HPDE6-E6E7 (cell line): ENCODE measurements around the gene MRGPRX3.

Experiments
- DNase-seq: peaks from one replicate; pipeline ENCODE4 v3.0.0; 2011; ENCODE audit warnings: missing footprints; ENCODE audit errors: extremely low spot score

MRGPRX3 gene

DNA sequence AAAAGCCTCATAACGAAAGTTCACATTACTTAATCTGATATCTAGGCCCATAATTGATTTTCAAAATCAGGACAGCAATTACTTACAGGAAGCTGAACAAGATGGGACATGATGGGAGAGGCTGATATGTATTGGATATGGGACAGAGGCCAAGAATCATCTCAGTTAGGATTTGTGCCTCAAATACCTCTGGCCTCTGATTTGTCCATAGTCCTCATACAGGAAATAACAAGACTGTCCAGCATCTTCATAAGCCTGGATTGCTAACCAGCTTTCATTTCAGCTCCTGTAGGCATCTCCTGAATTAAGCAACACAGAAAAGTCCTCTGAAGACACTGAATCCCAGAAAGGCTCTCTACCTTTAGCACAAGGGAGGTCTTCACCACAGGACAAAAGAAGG lies 36.0 kb downstream of the MRGPRX3 start:
- DNase-seq = no peak

DNA sequence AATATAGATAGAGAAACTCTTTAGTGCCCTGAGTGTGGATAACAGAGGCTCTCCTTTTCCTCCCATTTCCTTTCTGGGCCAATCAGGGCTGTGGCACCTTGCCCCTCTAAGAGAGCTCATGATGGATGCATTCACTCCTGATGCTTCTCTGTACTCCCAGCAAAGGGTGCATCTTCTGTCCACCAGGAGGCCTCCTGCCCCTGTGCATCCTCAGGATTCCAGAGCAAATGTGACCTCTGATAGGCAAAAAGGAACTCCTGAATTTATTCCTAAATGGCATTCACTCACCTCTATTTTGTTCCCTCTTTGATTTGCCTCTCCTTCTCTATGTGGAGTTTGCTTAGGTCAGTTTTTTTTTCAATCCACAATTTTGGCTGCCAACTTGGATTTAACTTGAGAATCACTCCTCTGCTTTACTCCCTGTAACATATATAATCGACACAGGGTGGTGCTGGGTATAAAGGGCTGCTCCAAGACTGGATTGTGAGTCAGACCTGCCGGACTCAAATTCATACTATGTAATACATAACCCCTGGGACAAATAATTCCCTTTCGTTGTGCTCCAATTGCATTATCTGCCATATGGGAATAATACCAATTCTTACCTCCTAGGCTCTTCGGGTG lies 39.1 kb downstream of the MRGPRX3 start:
- DNase-seq = peak; percentile 36

DNA sequence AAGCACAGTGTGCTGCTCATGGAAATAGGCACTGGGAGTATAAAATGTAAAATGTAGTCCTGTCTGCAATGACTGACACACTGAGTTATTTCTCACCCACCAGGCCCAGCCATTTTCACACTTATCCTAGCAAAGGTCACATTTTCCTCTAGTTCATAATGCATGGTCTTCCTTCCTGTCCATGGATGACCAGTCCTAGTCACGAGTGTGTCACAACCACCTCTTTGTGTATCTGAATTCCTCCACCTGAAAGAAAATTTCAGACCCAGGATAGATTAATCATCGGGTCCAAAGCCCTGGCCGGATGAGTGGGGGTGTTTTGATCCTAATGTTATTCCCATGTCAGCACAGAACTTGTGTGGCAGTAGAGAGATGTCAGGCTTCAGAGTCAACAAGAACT lies 40.3 kb downstream of the MRGPRX3 start, which contains the start of gene MRGPRX4:
MRGPRX4 (plus strand) TSS at position 172 of the 400 bp plus-strand sequence. CDS start 420 bp downstream, outside the sequence.
- DNase-seq = no peak

DNA sequence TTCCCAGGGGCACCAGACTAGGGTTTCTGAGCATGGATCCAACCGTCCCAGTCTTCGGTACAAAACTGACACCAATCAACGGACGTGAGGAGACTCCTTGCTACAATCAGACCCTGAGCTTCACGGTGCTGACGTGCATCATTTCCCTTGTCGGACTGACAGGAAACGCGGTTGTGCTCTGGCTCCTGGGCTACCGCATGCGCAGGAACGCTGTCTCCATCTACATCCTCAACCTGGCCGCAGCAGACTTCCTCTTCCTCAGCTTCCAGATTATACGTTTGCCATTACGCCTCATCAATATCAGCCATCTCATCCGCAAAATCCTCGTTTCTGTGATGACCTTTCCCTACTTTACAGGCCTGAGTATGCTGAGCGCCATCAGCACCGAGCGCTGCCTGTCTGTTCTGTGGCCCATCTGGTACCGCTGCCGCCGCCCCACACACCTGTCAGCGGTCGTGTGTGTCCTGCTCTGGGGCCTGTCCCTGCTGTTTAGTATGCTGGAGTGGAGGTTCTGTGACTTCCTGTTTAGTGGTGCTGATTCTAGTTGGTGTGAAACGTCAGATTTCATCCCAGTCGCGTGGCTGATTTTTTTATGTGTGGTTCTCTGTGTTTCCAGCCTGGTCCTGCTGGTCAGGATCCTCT lies 41.0 kb downstream of the MRGPRX3 start:
- no peak for DNase-seq
